ENCODE data around the gene LZTR1.

Gene LZTR1

GRCh38 chr22:20985720-20986119, 3.6 kb downstream of the LZTR1 start:
- TF ChIP-seq CTCF (IDR thresholded peaks at IDR 0.05; ENCODE audit: control insufficient read depth, insufficient read depth, low read depth, low read length, missing control alignments) = no peak
- no peak for DNase-seq (ENCODE audit: low read depth)
- no peak overlapping the region for H3K4me3 ChIP-seq (ENCODE audit: control insufficient read depth, low read depth, low read length)

GRCh38 chr22:20986365-20986764, 4.3 kb downstream of the LZTR1 start:
- TF ChIP-seq CTCF (IDR thresholded peaks at IDR 0.05; ENCODE audit: control insufficient read depth, insufficient read depth, low read depth, low read length, missing control alignments) = no peak
- no peak for DNase-seq (ENCODE audit: low read depth)

GRCh38 chr22:20987375-20987774, 5.3 kb downstream of the LZTR1 start:
- TF ChIP-seq CTCF (IDR thresholded peaks at IDR 0.05; ENCODE audit: control insufficient read depth, insufficient read depth, low read depth, low read length, missing control alignments) = no peak
- no peak overlapping the region for H3K4me3 ChIP-seq (ENCODE audit: control insufficient read depth, low read depth, low read length)
- no peak for DNase-seq (ENCODE audit: low read depth)

More at GRCh38 chr22:20986365-20986764, 4.3 kb downstream of the LZTR1 start:
- no peak overlapping the region for H3K4me3 ChIP-seq (ENCODE audit: control insufficient read depth, low read depth, low read length)

- H3K4me3 ChIP-seq (ENCODE audit: control insufficient read depth, low read depth, low read length) = no peak overlapping the region
- no peak for TF ChIP-seq CTCF (IDR thresholded peaks at IDR 0.05; ENCODE audit: control insufficient read depth, insufficient read depth, low read depth, low read length, missing control alignments)
- DNase-seq (ENCODE audit: low read depth) = no peak
Measured at GRCh38 chr22:20988573-20989322, 6.7 kb downstream of the LZTR1 start.

GRCh38 chr22:20989323-20990138, 7.4 kb downstream of the LZTR1 start:
- TF ChIP-seq CTCF (IDR thresholded peaks at IDR 0.05; ENCODE audit: control insufficient read depth, insufficient read depth, low read depth, low read length, missing control alignments) = no peak
- H3K4me3 ChIP-seq (ENCODE audit: control insufficient read depth, low read depth, low read length) = no peak overlapping the region
- no peak for DNase-seq (ENCODE audit: low read depth)

- no peak for DNase-seq (ENCODE audit: low read depth)
- H3K4me3 ChIP-seq (ENCODE audit: control insufficient read depth, low read depth, low read length) = no peak overlapping the region
- TF ChIP-seq CTCF (IDR thresholded peaks at IDR 0.05; ENCODE audit: control insufficient read depth, insufficient read depth, low read depth, low read length, missing control alignments) = no peak
Measured at GRCh38 chr22:20990184-20991180, 8.4 kb downstream of the LZTR1 start.
